Left ventricle myocardium inferior (tissue), 1 donor: ENCODE data around the gene PRDM16. TPM values are rescaled to one million over a fixed set of nuclear protein-coding genes. Genes with fewer than 3 reads are reported as not detected.

Source experiments
- DNase-seq: peaks from one replicate; pipeline ENCODE4 v3.0.0-alpha.2; 2020
- H3K27ac ChIP-seq: fragments of 200-600 bp; replicated peaks from 2 replicates; pipeline ENCODE4 v1.8.0; 2021
- H3K27me3 ChIP-seq: fragments of 200-600 bp; 2 replicates; pipeline ENCODE4 v1.8.0; 2021; ENCODE audit warnings: low read depth
- H3K36me3 ChIP-seq: fragments of 200-600 bp; 2 replicates; pipeline ENCODE4 v1.8.0; 2021
- H3K4me1 ChIP-seq: fragments of 200-600 bp; 2 replicates; pipeline ENCODE4 v1.8.0; 2021
- H3K4me3 ChIP-seq: fragments of 200-600 bp; 2 replicates; pipeline ENCODE4 v1.8.0; 2021; ENCODE audit warnings: mild to moderate bottlenecking, moderate library complexity
- H3K9me3 ChIP-seq: fragments of 200-600 bp; replicated peaks from 2 replicates; pipeline ENCODE4 v1.8.0; 2021
- intact Hi-C: fragments of 100-400 bp; cut with micrococcal nuclease; formaldehyde crosslinking; loops from one replicate; pipeline ENCODE4 v1.11.0; 2022
- total RNA-seq: library from RNA; stranded (reverse); fragmentation: NEBNext Ultra II Directional; extraction: Animal tissue kit (Norgen Biotek cat#: 25700); gene quantifications from one replicate; pipeline ENCODE4 v1.2.1, GENCODE V29; 2021
- TF ChIP-seq, protein P1 (sequence below): fragments of 200-600 bp; IDR thresholded peaks from 2 replicates; pipeline ENCODE4 v1.8.0; 2021; ENCODE audit warnings: antibody characterized with exemption, mild to moderate bottlenecking, borderline replicate concordance
- donor health status: DM: no; HTN: yes; CAD: no; lungs with severe emphysema.

The PRDM16 gene
- total RNA-seq, 1 donor from 2014 or later = 16.6 TPM

DNA sequence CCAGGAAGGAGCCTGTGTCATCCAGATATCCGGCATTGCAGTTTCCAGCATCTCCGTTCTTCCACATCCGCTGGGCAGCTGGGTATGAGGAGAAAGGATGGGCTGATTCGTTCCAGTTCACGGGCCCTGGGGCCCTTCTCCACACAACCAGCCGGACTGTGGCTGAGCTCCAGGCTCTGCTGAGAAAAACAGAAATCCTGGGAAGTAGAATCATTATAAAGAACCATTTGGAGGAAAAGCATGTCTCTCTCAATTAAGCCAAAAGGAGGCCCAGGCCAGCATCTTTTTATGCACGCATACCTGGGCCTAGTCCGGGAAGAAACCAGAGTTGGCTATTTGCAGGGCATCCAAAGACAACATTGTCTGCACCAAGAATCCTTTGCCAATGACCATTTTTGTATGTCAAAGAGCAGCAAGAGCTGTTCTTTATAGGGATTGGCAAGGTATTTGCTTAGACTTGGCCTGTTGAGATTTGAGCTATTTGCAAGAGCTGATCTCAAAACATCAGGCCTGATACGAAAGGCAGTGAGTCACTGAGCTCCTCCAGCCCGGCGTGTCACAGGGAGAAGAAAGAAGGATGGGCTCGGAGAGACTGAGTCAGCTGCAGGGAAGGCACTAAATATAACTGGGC is 300.6 kb downstream of the PRDM16 start:
- Histone ChIP-seq H3K36me3 (no peaks in the 10 kb centered on the region), H3K27me3 (peaks cover 19% of the 10 kb centered on the region), H3K9me3 (no peaks in the 10 kb centered on the region), H3K27ac (peak overlapping the region; percentile 68), H3K4me1 (peaks cover 50% of the 10 kb centered on the region), H3K4me3 (no peak overlapping the region)
- intact Hi-C loops = no loop called here
- TF ChIP-seq, protein P1, sequence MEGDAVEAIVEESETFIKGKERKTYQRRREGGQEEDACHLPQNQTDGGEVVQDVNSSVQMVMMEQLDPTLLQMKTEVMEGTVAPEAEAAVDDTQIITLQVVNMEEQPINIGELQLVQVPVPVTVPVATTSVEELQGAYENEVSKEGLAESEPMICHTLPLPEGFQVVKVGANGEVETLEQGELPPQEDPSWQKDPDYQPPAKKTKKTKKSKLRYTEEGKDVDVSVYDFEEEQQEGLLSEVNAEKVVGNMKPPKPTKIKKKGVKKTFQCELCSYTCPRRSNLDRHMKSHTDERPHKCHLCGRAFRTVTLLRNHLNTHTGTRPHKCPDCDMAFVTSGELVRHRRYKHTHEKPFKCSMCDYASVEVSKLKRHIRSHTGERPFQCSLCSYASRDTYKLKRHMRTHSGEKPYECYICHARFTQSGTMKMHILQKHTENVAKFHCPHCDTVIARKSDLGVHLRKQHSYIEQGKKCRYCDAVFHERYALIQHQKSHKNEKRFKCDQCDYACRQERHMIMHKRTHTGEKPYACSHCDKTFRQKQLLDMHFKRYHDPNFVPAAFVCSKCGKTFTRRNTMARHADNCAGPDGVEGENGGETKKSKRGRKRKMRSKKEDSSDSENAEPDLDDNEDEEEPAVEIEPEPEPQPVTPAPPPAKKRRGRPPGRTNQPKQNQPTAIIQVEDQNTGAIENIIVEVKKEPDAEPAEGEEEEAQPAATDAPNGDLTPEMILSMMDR = no peak
- DNase-seq = peak; percentile 45

DNA sequence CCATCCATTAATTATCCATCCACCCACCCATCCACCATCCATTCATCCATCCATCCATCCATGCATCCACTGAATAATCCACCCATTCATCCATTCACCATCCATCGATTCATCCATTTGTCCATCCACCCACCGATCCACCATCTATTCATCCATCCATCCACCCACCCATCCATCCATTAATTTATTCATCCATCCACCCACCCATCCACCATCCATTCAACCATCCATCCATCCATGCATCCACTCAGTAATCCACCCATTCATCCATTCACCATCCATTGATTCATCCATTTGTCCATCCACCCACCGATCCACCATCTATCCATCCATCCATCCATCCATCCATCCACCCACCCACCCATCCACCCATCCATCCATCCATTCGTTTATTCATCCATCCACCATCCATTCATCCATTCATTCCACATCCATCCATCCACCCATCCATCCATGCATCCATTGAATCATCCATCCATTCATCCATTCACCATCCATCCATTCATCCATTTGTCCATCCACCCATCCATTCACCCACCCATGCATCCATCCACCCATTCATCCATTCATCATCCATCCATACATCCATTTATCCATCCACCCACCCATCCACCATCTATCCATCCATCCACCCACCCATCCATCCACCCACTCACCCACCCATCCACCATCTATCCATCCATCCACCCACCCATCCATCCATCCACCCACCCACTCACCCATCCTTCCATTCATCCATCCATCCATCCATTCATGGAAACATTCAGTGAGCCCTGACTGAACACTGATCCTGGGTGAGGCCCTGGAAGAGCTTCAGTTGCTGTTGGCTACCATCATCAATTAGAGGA is 302.1 kb downstream of the PRDM16 start:
- Histone ChIP-seq H3K9me3 (no peaks in the 10 kb centered on the region), H3K27me3 (peaks cover 8% of the 10 kb centered on the region), H3K36me3 (no peaks in the 10 kb centered on the region), H3K4me3 (no peak overlapping the region), H3K27ac (no peak overlapping the region), H3K4me1 (peaks cover 50% of the 10 kb centered on the region)
- TF ChIP-seq, protein P1 = no peak
- no peak for DNase-seq
- intact Hi-C loops = no loop called here

- Histone ChIP-seq H3K36me3 (no peaks in the 10 kb centered on the region), H3K27me3 (peaks cover 4% of the 10 kb centered on the region), H3K4me3 (no peak overlapping the region), H3K9me3 (no peaks in the 10 kb centered on the region), H3K27ac (no peak overlapping the region), H3K4me1 (peaks cover 38% of the 10 kb centered on the region)
- DNase-seq = no peak
- TF ChIP-seq, protein P1 = no peak
- intact Hi-C loops = no loop called here
Measured at GRCh38 chr1:3372317-3372716, 303.3 kb downstream of the PRDM16 start.

- intact Hi-C loops = no loop called here
Measured at GRCh38 chr1:3373175-3373574, 304.2 kb downstream of the PRDM16 start.

DNA sequence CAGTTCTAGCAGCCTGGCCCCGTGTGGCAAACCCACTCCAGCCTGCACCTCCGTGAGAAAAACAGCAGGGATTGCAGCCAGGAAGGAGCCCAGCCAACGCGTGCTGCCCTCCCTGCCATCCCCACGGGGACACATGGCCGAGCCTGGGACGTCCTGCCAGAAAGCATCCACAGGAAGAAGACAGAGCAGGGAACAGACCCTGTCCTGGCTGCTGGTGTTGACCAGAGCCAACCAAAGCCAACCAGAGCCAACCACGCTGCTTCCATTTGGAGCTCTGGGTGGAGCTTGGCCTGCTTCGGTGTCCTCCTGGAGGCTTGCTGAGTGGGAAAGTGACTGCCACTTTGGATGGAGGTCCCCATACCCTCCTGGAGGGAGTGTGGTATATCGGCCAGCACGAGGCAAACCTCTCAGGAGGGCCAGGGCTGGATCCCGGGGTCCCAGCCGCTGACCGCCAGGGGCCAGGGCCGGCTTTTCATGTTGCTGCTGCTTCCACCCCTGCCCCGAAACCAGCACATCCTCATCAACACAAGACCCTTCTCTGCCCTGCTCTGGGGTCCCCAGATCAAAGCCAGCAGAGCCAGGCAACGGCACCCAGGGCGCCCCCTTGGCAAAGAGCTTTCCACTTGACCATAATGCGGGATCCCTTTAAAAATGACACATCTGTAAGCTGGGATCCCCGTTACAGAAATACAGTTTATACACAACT is 304.9 kb downstream of the PRDM16 start:
- TF ChIP-seq, protein P1 = no peak
- Histone ChIP-seq H3K36me3 (no peaks in the 10 kb centered on the region), H3K9me3 (no peaks in the 10 kb centered on the region), H3K4me1 (peaks cover 23% of the 10 kb centered on the region), H3K4me3 (no peak overlapping the region), H3K27me3 (peaks cover 4% of the 10 kb centered on the region), H3K27ac (no peak overlapping the region)
- DNase-seq = no peak
- intact Hi-C loops = no loop called here

More at GRCh38 chr1:3373175-3373574, 304.2 kb downstream of the PRDM16 start:
- no peak for DNase-seq
- TF ChIP-seq, protein P1 = no peak
- H3K36me3 ChIP-seq = no peaks in the 10 kb centered on the region
- H3K9me3 ChIP-seq = no peaks in the 10 kb centered on the region
- H3K27ac ChIP-seq = no peak overlapping the region
- H3K4me1 ChIP-seq = peaks cover 30% of the 10 kb centered on the region
- no peak overlapping the region for H3K4me3 ChIP-seq
- peaks cover 4% of the 10 kb centered on the region for H3K27me3 ChIP-seq
